Measurements from ENCODE around the gene UGT1A9.

DNA sequence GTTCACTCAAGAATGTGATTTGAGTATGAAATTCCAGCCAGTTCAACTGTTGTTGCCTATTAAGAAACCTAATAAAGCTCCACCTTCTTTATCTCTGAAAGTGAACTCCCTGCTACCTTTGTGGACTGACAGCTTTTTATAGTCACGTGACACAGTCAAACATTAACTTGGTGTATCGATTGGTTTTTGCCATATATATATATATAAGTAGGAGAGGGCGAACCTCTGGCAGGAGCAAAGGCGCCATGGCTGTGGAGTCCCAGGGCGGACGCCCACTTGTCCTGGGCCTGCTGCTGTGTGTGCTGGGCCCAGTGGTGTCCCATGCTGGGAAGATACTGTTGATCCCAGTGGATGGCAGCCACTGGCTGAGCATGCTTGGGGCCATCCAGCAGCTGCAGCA is 88.3 kb downstream of the UGT1A9 start, which contains the start of gene UGT1A1:
- TF ChIP-seq CTCF (IDR thresholded peaks at IDR 0.05; ENCODE audit: borderline replicate concordance, extremely low read depth, low read length, poor library complexity, severe bottlenecking) (no peak), EZH2 (IDR thresholded peaks at IDR 0.05; ENCODE audit: borderline replicate concordance, low read depth, low read length, severe bottlenecking) (no peak)

All from DND-41 (cell line).